ENCODE results near the gene TOP2B.

TOP2B gene

DNA sequence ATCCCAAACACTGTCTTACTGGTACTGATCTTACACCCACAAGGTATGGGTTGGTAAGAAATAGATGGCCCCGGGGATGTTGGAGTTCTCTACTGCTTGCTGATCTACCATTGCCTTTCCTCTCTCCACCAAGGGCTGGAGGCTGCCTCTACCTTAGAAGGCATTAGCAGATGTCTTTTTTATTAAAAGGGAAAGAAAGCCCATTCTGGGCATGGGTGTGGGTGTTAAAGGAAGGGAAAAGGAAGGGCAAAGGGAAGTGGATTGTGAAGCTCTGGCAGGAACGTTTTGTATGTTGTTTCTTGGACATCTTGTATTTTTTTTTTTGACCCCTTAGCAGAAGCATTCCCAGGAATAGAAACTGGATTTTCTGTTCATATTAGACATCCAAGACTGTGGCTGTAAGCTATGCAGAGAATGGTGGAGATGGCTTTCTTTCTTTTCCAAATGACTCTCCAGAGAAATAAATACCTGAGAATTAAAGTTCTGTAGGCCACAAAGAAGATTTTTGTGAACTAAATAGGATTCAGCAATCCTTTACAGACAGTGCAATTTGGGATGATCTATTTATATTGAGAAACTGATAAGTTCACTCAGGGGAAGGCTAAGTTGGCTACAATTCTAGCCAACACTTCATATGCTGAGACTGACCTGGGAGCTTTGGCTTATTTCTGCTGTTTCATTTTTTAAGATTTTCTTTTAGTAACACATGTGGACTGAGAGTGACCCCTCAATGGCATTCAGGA is 108.8 kb downstream of the TOP2B start:
- no peak for DNase-seq

- no peak for DNase-seq
Measured at GRCh38 chr3:25554376-25554775, 110.3 kb downstream of the TOP2B start.

- no peak for DNase-seq
Measured at GRCh38 chr3:25552251-25552650, 112.5 kb downstream of the TOP2B start.

DNA sequence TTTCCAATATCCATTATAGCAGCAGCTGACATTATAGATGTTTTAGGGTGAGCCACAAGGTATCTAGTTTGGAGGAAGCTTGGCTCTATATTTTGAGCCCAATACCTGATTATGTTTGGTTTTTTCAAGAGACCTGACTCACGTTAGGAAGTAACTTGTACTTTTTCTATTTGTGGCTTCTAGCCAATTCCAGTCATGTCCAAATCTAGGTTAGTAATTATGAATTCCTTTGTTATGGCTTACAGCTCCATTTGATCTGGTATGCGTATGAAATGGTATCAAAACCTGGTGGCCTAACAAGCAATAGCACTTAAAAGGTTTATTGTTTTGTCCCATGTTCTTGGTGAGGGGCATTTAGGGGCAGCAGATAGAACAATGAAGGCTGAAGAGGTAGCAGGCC is 115.9 kb downstream of the TOP2B start:
- no peak for DNase-seq

DNA sequence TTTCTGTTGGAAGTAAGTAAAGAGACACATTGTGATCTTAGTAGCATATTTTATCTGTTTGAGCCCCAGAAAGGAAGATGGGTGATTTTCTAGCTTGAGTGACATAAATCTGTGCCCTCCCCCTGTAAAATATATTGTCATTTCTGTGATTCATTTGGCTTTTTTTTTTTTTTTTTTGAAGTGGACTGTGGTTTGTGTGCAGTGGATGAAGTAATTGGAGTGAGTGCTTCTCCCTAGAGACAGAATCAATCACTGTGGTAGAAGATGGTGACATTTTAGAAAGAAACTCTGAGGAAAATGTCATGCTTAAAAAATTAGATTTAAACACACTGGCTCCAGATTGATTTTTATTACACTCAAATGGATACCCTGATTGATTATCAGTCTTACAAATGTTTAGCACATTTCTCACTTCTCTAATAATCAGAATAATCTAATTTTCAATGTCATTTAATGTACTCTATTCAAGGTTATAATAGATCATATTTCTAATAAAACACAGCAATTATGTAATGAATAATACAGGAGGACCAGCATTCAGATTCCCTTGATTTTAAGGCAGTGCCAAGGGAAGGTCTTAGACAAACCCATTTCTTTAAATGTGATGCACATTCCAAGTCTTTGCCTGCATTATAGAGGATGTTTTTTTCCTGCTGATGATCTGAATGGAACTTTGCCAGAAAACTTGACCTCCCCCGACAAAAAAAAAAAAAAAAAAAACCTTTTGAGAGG is 116.6 kb downstream of the TOP2B start:
- no peak for DNase-seq

All from effector CD8-positive, alpha-beta T cell (primary cell).